Nephron (organoid): ENCODE data around the gene SMOC1.

Experiments used
- H3K27ac Mint-ChIP-seq, 3 experiments: 2 replicates each; pipeline ENCODE4 v1.8.0; 2020; ENCODE audit warnings: mixed read lengths in 3 of 3, mild to moderate bottlenecking in 2 of 3, moderate library complexity in 1 of 3
- H3K27me3 Mint-ChIP-seq: 2 replicates; pipeline ENCODE4 v1.8.0; 2021; ENCODE audit warnings: low read depth, mild to moderate bottlenecking, moderate library complexity, mixed read lengths
- H3K36me3 Mint-ChIP-seq: 2 replicates; pipeline ENCODE4 v1.8.0; 2020; ENCODE audit warnings: low read depth, mixed read lengths
- H3K4me1 Mint-ChIP-seq: 2 replicates; pipeline ENCODE4 v1.8.0; 2020; ENCODE audit warnings: mixed read lengths
- H3K4me3 Mint-ChIP-seq, 3 experiments: 2 replicates each; pipeline ENCODE4 v1.8.0; 2020; ENCODE audit warnings: mild to moderate bottlenecking in 3 of 3, mixed read lengths in 3 of 3, moderate library complexity in 2 of 3
- H3K9me3 Mint-ChIP-seq: 2 replicates; pipeline ENCODE4 v1.8.0; 2020; ENCODE audit warnings: mixed read lengths
- TF ChIP-seq, protein P1 (sequence below), 3 experiments: fragments of 200-600 bp; sonication (generic); IDR thresholded peaks; one replicate each; pipeline ENCODE4 v1.5.0; 2021; ENCODE audit warnings: antibody characterized with exemption in 3 of 3; ENCODE audit not compliant: unreplicated experiment in 3 of 3

SMOC1 gene

DNA sequence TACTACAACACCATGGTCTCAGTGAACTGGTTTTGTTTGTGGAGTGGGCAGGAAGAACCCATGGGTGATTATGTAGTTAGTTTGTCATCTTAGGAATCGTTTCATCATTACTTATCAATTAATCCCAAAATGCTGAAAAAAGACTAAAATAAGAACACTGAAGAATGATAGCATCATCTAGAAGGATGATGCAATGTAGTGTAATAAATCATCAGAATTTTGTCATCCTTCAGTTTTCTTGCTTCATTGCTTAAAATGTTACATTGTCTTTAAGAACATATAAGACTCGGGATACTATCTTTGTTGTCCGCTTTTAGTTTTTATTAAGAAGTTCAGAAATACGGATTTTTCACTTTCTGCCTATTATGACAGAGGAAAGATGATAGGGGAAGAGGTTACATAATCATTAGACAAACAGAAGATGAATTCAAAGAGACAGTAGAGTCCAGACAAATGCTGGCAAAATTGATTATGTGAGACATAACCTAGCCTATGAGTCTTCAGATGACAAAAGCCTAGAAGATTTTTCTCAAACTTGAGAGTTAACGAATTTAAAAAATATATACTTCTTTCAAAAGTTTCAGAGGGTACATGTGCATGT, 10.8 kb upstream of the SMOC1 start:
- no peak overlapping the region for H3K27ac Mint-ChIP-seq

DNA sequence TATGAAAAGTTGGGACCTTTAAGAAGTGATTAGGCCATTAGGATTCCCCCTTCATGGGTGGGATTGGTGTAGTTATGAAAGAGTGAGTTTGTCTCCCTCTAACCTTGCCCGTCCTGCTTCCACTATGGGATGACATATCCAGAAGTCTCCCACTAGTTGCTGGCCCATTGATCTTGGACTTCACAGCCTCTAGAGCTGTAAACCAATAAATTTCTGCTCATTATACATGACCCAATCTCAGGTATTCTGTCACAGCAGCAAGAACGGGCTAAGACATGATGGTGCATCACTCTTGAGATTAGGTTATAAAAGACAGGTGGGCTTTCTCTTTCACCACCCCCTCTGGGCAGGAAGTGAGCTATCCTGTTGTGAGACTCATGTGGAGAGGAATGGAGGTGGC, 8.6 kb upstream of the SMOC1 start:
- no peak overlapping the region for H3K27ac Mint-ChIP-seq
- no peaks in the 10 kb centered on the region for H3K36me3 Mint-ChIP-seq
- peaks cover 10% of the 10 kb centered on the region for H3K27me3 Mint-ChIP-seq
- H3K4me3 Mint-ChIP-seq, result no peak overlapping the region
- TF ChIP-seq, protein P1, sequence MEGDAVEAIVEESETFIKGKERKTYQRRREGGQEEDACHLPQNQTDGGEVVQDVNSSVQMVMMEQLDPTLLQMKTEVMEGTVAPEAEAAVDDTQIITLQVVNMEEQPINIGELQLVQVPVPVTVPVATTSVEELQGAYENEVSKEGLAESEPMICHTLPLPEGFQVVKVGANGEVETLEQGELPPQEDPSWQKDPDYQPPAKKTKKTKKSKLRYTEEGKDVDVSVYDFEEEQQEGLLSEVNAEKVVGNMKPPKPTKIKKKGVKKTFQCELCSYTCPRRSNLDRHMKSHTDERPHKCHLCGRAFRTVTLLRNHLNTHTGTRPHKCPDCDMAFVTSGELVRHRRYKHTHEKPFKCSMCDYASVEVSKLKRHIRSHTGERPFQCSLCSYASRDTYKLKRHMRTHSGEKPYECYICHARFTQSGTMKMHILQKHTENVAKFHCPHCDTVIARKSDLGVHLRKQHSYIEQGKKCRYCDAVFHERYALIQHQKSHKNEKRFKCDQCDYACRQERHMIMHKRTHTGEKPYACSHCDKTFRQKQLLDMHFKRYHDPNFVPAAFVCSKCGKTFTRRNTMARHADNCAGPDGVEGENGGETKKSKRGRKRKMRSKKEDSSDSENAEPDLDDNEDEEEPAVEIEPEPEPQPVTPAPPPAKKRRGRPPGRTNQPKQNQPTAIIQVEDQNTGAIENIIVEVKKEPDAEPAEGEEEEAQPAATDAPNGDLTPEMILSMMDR (IDR thresholded peaks at IDR 0.05; ENCODE audit: unreplicated experiment in 3 of 3), result no peak
- H3K9me3 Mint-ChIP-seq, result peaks cover 4% of the 10 kb centered on the region
- H3K4me1 Mint-ChIP-seq, result no peaks in the 10 kb centered on the region

More for the DNA sequence above, 10.8 kb upstream of the SMOC1 start:
- Mint-ChIP-seq H3K9me3 (peaks cover 16% of the 10 kb centered on the region), H3K27me3 (peaks cover 4% of the 10 kb centered on the region), H3K4me3 (no peak overlapping the region), H3K36me3 (no peaks in the 10 kb centered on the region), H3K4me1 (no peaks in the 10 kb centered on the region)
- TF ChIP-seq, protein P1 (IDR thresholded peaks at IDR 0.05; ENCODE audit: unreplicated experiment in 3 of 3), result no peak

DNA sequence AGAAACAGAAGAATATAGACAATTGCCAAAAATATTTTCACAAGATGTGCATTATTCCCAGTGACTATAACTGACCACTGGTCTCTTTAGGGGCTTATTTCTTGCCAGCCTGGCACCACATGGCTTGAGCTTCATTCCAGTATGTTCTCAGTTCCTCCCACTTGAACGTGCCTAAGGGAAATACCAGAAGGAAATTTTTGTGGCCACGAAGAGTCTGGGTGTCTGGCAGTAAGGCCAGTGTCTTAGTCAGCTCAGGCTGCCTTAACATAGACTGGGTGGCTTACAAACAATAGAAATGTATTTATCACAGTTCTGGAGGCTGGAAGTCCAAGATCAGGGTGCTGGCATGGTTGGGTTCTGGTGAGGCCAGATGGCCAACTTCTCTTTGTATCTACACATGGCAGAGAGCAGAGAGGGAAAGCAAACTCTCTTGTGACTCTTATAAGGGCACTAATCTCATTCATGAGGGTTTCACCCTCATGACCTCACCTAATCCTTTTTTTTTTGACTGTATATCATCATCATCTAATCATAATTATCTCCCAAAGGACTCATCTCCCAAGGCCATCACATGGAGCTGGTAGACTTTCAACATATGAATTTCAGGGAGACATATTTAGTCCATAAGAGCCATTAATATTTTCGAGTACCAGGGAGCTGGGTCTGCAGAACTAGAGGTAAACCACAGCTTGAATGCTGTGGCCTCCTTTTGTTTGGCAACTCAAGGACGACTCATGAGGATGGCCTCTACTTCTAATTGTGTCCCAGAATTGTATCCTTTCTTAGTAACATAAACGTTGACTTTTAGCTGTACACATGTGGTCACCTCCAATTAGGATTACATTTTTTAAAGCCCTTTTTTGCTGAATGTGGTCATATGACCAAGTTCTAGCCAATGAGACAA, 5.1 kb upstream of the SMOC1 start:
- no peaks in the 10 kb centered on the region for H3K36me3 Mint-ChIP-seq
- H3K4me1 Mint-ChIP-seq, result peaks cover 5% of the 10 kb centered on the region
- H3K27ac Mint-ChIP-seq, result no peak overlapping the region
- no peak overlapping the region for H3K4me3 Mint-ChIP-seq
- H3K9me3 Mint-ChIP-seq, result no peaks in the 10 kb centered on the region
- TF ChIP-seq, protein P1 (IDR thresholded peaks at IDR 0.05; ENCODE audit: unreplicated experiment in 3 of 3), result no peak
- peaks cover 25% of the 10 kb centered on the region for H3K27me3 Mint-ChIP-seq

DNA sequence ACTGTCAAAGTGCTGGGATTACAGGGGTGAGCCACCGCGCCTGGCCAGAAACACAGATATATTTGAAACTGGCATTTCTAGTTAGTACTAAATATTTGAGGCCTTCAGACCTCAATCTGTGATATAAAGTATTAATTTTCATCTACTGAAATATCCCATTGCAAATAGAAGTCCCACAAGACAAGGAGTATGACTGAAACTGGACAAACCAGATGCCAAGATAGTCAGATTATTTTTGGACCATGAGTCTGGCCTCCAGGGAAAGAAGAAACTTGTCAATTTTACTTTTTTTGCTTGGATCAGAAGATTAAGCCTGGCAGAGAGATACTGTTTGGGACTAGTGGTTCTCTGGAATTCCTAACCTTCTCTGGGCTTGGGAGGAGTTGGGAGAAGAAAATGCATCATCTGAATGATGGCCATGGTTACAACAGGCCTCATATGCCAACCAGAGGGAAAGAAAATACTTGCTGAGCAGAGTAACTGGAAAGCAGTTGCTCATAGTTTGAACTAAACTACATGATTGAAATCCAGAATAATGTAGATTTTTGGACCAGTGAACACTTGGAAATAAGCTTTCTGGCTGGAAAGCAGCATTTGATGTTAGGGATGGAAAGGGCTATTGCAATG, 2.9 kb upstream of the SMOC1 start:
- peaks cover 43% of the 10 kb centered on the region for H3K27me3 Mint-ChIP-seq
- H3K4me1 Mint-ChIP-seq, result peaks cover 21% of the 10 kb centered on the region
- H3K9me3 Mint-ChIP-seq, result no peaks in the 10 kb centered on the region
- no peak overlapping the region for H3K4me3 Mint-ChIP-seq
- no peaks in the 10 kb centered on the region for H3K36me3 Mint-ChIP-seq
- H3K27ac Mint-ChIP-seq, result no peak overlapping the region
- TF ChIP-seq, protein P1 (IDR thresholded peaks at IDR 0.05; ENCODE audit: unreplicated experiment in 3 of 3), result no peak

DNA sequence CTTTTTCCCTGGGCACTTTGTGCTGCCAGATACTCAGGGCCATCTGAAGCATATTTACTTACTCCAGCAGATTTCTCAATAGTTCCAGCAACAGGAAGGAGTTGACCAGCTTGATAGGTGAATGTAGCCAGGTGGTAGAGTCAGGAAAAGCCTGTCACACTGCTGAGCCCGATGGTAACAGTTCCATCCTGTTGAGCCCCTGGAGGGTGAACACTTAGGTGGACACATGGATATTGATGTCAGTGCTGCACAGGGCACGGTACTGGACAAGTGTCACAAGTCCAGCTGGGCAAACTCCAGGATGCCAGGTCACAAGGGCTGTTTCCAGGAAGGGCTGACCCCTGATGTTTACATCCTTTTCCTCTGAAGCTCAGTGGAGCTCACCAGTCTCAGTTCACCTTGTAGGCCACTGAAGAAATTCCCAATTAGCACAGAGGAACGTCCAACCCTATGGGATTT, 2.3 kb upstream of the SMOC1 start:
- Mint-ChIP-seq H3K9me3 (no peaks in the 10 kb centered on the region), H3K27me3 (peaks cover 48% of the 10 kb centered on the region), H3K27ac (no peak overlapping the region), H3K36me3 (no peaks in the 10 kb centered on the region), H3K4me3 (no peak overlapping the region), H3K4me1 (peaks cover 26% of the 10 kb centered on the region)
- TF ChIP-seq, protein P1 (IDR thresholded peaks at IDR 0.05; ENCODE audit: unreplicated experiment in 3 of 3), result no peak
